SK-N-SH (cell line): ENCODE data around the gene MBLAC1. TPM values are rescaled to one million over a fixed set of nuclear protein-coding genes. Genes with fewer than 3 reads are reported as not detected.

ENCODE experiments used
- CTCF ChIA-PET: fragments of 300-600, 350-600 bp; formaldehyde crosslinking; extraction: SDS; loops from one replicate; lab custom pipeline; 2021; lab: Yijun Ruan, JAX
- POLR2A ChIA-PET: fragments of 350-600 bp; sonication (Branson Sonifier 250); formaldehyde crosslinking; extraction: SDS; loops from one replicate; lab custom pipeline; 2020; ENCODE audit warnings: antibody characterized with exemption, inconsistent platforms; lab: Yijun Ruan, JAX
- DNase-seq: peaks from one replicate; pipeline ENCODE4 v3.0.0; 2012
- H2AFZ ChIP-seq: fragments of 200-600 bp; sonication (generic); 2 replicates; pipeline ENCODE4 v1.8.1; 2016; ENCODE audit warnings: antibody characterized with exemption, mild to moderate bottlenecking, low read depth
- H3F3A ChIP-seq: fragments of 200-600 bp; sonication (generic); replicated peaks from 2 replicates; pipeline ENCODE3; 2016; ENCODE audit warnings: antibody characterized with exemption, mild to moderate bottlenecking; ENCODE audit not compliant: insufficient read depth
- H3K27ac ChIP-seq, 2 experiments: fragments of 200-500 bp in 1 of 2; fragments of 200-600 bp in 1 of 2; sonication (Bioruptor generic) in 1 of 2; sonication (generic), shearing (Covaris generic) in 1 of 2; 2 replicates each; pipeline versions ENCODE4 v1.5.1 to v1.6.1; 2014 to 2016; ENCODE audit warnings: low read depth in 2 of 2, inconsistent platforms in 1 of 2, low read length in 1 of 2, mild to moderate bottlenecking in 1 of 2, mixed read lengths in 1 of 2
- H3K27me3 ChIP-seq: fragments of 200-600 bp; sonication (generic), shearing (Covaris generic); 2 replicates; pipeline ENCODE4 v1.6.1; 2016; ENCODE audit warnings: mixed run types; ENCODE audit not compliant: insufficient read depth
- H3K36me3 ChIP-seq, 2 experiments: fragments of 200-500 bp in 1 of 2; fragments of 200-600 bp in 1 of 2; sonication (Bioruptor generic) in 1 of 2; sonication (generic) in 1 of 2; replicated peaks in 1 of 2; 2 replicates each; pipeline versions ENCODE3 to v1.5.1; 2014 to 2016; ENCODE audit warnings: low read length in 1 of 2, mild to moderate bottlenecking in 1 of 2; ENCODE audit not compliant: insufficient read depth in 2 of 2, control insufficient read depth in 1 of 2
- H3K4me1 ChIP-seq, 2 experiments: fragments of 200-500 bp in 1 of 2; fragments of 200-600 bp in 1 of 2; sonication (Bioruptor generic) in 1 of 2; sonication (generic), shearing (Covaris generic) in 1 of 2; 2 replicates each; pipeline versions ENCODE4 v1.5.1 to v1.6.1; 2014 to 2016; ENCODE audit warnings: low read depth in 1 of 2, low read length in 1 of 2, mixed run types in 1 of 2; ENCODE audit not compliant: insufficient read depth in 2 of 2, control insufficient read depth in 1 of 2
- H3K4me2 ChIP-seq: fragments of 200-600 bp; sonication (generic), shearing (Covaris generic); 2 replicates; pipeline ENCODE4 v1.6.1; 2017; ENCODE audit warnings: mixed run types
- H3K4me3 ChIP-seq, 2 experiments: fragments of 200-500 bp in 1 of 2; fragments of 200-600 bp in 1 of 2; sonication (Bioruptor generic) in 1 of 2; sonication (generic), shearing (Covaris generic) in 1 of 2; 2 replicates each; pipeline versions ENCODE4 v1.5.1 to v1.8.1; 2014 to 2016; ENCODE audit warnings: low read depth in 2 of 2, inconsistent platforms in 1 of 2, low read length in 1 of 2, mild to moderate bottlenecking in 1 of 2, mixed read lengths in 1 of 2, moderate library complexity in 1 of 2
- H3K79me2 ChIP-seq: fragments of 200-600 bp; sonication (generic); 2 replicates; pipeline ENCODE4 v1.8.1; 2017; ENCODE audit warnings: mild to moderate bottlenecking; ENCODE audit not compliant: insufficient read depth
- H3K9ac ChIP-seq: fragments of 200-600 bp; sonication (generic); 2 replicates; pipeline ENCODE4 v1.6.1; 2017; ENCODE audit warnings: mixed run types
- H3K9me2 ChIP-seq: fragments of 200-600 bp; sonication (generic); 2 replicates; pipeline ENCODE4 v1.6.1; 2017; ENCODE audit warnings: mixed run types
- H3K9me3 ChIP-seq: fragments of 200-600 bp; sonication (generic); 2 replicates; pipeline ENCODE4 v1.6.1; 2017; ENCODE audit warnings: mixed run types, mild to moderate bottlenecking, moderate library complexity
- H4K20me1 ChIP-seq: fragments of 200-600 bp; sonication (generic); 2 replicates; pipeline ENCODE4 v1.6.1; 2017; ENCODE audit warnings: mild to moderate bottlenecking, mixed run types; ENCODE audit not compliant: insufficient read depth
- ELF1 ChIP-seq: IDR thresholded peaks from 2 replicates; pipeline ENCODE4 v1.4.0; 2012
- GABPA ChIP-seq: IDR thresholded peaks from 2 replicates; pipeline ENCODE4 v1.4.0; 2012; ENCODE audit warnings: low read depth, mild to moderate bottlenecking
- GATA2 ChIP-seq: sonication (generic); formaldehyde crosslinking; IDR thresholded peaks from 2 replicates; pipeline ENCODE4 v1.5.0; 2020; ENCODE audit warnings: mild to moderate bottlenecking, missing genetic modification reagents
- JUND ChIP-seq: IDR thresholded peaks from 2 replicates; pipeline ENCODE4 v1.4.0; 2012
- MXI1 ChIP-seq: IDR thresholded peaks from 2 replicates; pipeline ENCODE4 v1.6.1; 2012; ENCODE audit warnings: mild to moderate bottlenecking, low read depth, low read length, improper control_type of control experiment
- NRF1 ChIP-seq: IDR thresholded peaks from 2 replicates; pipeline ENCODE4 v1.6.1; 2012; ENCODE audit warnings: low read depth, mild to moderate bottlenecking, low read length
- POLR2AphosphoS5 ChIP-seq: IDR thresholded peaks from 2 replicates; pipeline ENCODE4 v1.6.1; 2012; ENCODE audit warnings: low read depth, low read length
- RAD21 ChIP-seq: IDR thresholded peaks from 2 replicates; pipeline ENCODE4 v1.6.1; 2012; ENCODE audit warnings: mild to moderate bottlenecking, low read length
- RCOR1 ChIP-seq: fragments of 150-350 bp; IDR thresholded peaks from 2 replicates; pipeline ENCODE4 v1.6.1; 2017; ENCODE audit warnings: antibody characterized with exemption, low read length
- REST ChIP-seq: IDR thresholded peaks from 2 replicates; pipeline ENCODE4 v1.6.1; 2012; ENCODE audit warnings: mild to moderate bottlenecking, low read depth, low read length, moderate library complexity
- SIN3A ChIP-seq: IDR thresholded peaks from 2 replicates; pipeline ENCODE4 v1.6.1; 2012; ENCODE audit warnings: low read depth, mild to moderate bottlenecking, low read length, moderate library complexity, borderline replicate concordance
- TCF12 ChIP-seq: IDR thresholded peaks from 2 replicates; pipeline ENCODE4 v1.4.0; 2012
- USF2 ChIP-seq: fragments of 150-350 bp; IDR thresholded peaks from 2 replicates; pipeline ENCODE4 v1.6.1; 2017; ENCODE audit warnings: antibody characterized with exemption, low read length, low read depth, borderline replicate concordance
- WGBS: methylation state at CpG from one replicate; pipeline ENCODE4 v1.1.6; 2017; ENCODE audit warnings: low lambda C conversion rate; 5-methylcytosine and 5-hydroxymethylcytosine counted together
- polyA plus RNA-seq, 3 experiments: library from polyadenylated mRNA; depleted of rRNA; stranded (reverse); fragments of >200 nt; gene quantifications; 2 replicates each; pipeline ENCODE4 v1.2.3, GENCODE V29; 2012
- TF ChIP-seq, protein P1 (sequence below): IDR thresholded peaks from 2 replicates; pipeline ENCODE4 v1.4.0; 2012; ENCODE audit warnings: low read depth, borderline replicate concordance
- TF ChIP-seq, protein P2 (sequence below): fragments of 150-350 bp; IDR thresholded peaks from 2 replicates; pipeline ENCODE4 v1.6.1; 2016; ENCODE audit warnings: mild to moderate bottlenecking, low read depth, low read length

MBLAC1 gene
- polyA plus RNA-seq, 1 of the 3 experiments (the other 2 are of a cell fraction) = 4.4 TPM

DNA sequence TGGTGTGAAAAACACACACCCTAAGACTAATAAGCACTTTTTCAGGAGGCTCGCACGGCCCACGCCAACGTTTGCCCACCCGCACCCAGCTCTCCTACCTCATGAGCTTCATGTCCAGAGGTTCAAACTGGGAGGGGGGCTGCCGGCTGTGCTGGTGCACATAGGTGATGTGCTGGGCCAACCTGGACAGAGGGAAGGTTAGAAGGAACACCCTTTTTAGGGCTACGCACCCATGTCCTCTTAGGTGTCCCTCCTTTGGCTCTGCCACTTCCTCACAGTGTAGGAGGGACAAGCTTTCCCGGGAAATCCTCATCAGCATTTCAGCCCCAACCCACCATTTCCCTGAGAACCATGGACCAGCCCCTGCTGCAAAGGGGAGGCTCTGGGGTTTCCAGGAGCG is 31.5 kb upstream of the MBLAC1 start:
- Histone ChIP-seq H3K9me3 (no peaks in the 10 kb centered on the region), H3K36me3 (peaks cover 90 to 91% of the 10 kb centered on the region in 2 experiments), H3K79me2 (peaks cover 89% of the 10 kb centered on the region), H3K9ac (no peak overlapping the region), H2AFZ (no peak overlapping the region), H3K27ac (no peak overlapping the region; a peak in 1 of 4 replicates), H3K4me1 (peaks cover 22 to 61% of the 10 kb centered on the region in 2 experiments; a peak in 3 of 4 replicates), H3F3A (peaks cover 68% of the 10 kb centered on the region), H3K4me2 (no peak overlapping the region), H3K4me3 (no peak overlapping the region)
- POLR2A ChIA-PET = interaction anchor here (1.0 kb wide), 1 partner anchor 9 kb away, joined by 3 read pairs; no protein-coding TSS in a partner anchor
- WGBS = 79% methylated on average over 9 of the region's 9 CpGs
- DNase-seq = no peak
- TF ChIP-seq, protein P1, sequence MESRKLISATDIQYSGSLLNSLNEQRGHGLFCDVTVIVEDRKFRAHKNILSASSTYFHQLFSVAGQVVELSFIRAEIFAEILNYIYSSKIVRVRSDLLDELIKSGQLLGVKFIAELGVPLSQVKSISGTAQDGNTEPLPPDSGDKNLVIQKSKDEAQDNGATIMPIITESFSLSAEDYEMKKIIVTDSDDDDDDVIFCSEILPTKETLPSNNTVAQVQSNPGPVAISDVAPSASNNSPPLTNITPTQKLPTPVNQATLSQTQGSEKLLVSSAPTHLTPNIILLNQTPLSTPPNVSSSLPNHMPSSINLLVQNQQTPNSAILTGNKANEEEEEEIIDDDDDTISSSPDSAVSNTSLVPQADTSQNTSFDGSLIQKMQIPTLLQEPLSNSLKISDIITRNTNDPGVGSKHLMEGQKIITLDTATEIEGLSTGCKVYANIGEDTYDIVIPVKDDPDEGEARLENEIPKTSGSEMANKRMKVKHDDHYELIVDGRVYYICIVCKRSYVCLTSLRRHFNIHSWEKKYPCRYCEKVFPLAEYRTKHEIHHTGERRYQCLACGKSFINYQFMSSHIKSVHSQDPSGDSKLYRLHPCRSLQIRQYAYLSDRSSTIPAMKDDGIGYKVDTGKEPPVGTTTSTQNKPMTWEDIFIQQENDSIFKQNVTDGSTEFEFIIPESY = no peak
- peak; percentile 55; the same call in 1 of the 2 replicates for TF ChIP-seq POLR2AphosphoS5
- TF ChIP-seq, all 33 proteins: peak for 1
- no peaks in the 10 kb centered on the region for H3K9me2 ChIP-seq
- CTCF ChIA-PET = interaction anchor here (0.9 to 1.2 kb wide), 3 partner anchors 13 to 116 kb away, joined by 3 to 6 read pairs (median 3); no protein-coding TSS in a partner anchor
- H4K20me1 ChIP-seq = peaks cover 3% of the 10 kb centered on the region; the same call in 1 of the 2 replicates
- H3K27me3 ChIP-seq = no peaks in the 10 kb centered on the region

GRCh38 chr7:100095704-100096103 is 31.1 kb upstream of the MBLAC1 start:
- POLR2A ChIA-PET = interaction anchor here (1.0 kb wide), 1 partner anchor 9 kb away, joined by 3 read pairs; no protein-coding TSS in a partner anchor
- H2AFZ ChIP-seq = no peak overlapping the region
- TF ChIP-seq REST = no peak
- no peak for TF ChIP-seq ELF1
- no peak for TF ChIP-seq SIN3A
- no peak for TF ChIP-seq RAD21
- TF ChIP-seq USF2 = no peak
- TF ChIP-seq, protein P2, sequence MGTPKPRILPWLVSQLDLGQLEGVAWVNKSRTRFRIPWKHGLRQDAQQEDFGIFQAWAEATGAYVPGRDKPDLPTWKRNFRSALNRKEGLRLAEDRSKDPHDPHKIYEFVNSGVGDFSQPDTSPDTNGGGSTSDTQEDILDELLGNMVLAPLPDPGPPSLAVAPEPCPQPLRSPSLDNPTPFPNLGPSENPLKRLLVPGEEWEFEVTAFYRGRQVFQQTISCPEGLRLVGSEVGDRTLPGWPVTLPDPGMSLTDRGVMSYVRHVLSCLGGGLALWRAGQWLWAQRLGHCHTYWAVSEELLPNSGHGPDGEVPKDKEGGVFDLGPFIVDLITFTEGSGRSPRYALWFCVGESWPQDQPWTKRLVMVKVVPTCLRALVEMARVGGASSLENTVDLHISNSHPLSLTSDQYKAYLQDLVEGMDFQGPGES = no peak
- TF ChIP-seq TCF12 = no peak
- no peak for TF ChIP-seq JUND
- TF ChIP-seq RCOR1 = no peak
- TF ChIP-seq GATA2 (CRISPR knock-in tag) = no peak
- no peak for TF ChIP-seq NRF1
- TF ChIP-seq GABPA = no peak
- no peak for TF ChIP-seq MXI1
- H3K4me3 ChIP-seq = no peak overlapping the region
- H3K36me3 ChIP-seq = peaks cover 86 to 89% of the 10 kb centered on the region in 2 experiments
- no peak overlapping the region for H3K4me2 ChIP-seq
- peaks cover 89% of the 10 kb centered on the region for H3K79me2 ChIP-seq
- 90% methylated on average over 17 of the region's 17 CpGs for WGBS
- peaks cover 18 to 59% of the 10 kb centered on the region in 2 experiments; a peak in 3 of 4 replicates for H3K4me1 ChIP-seq
- H3K9ac ChIP-seq = no peak overlapping the region
- H3K9me2 ChIP-seq = no peaks in the 10 kb centered on the region
- H3F3A ChIP-seq = peaks cover 64% of the 10 kb centered on the region
- no peak overlapping the region; a peak in 1 of 4 replicates for H3K27ac ChIP-seq
- H3K27me3 ChIP-seq = no peaks in the 10 kb centered on the region
- peaks cover 3% of the 10 kb centered on the region; the same call in 1 of the 2 replicates for H4K20me1 ChIP-seq
- H3K9me3 ChIP-seq = no peaks in the 10 kb centered on the region
- CTCF ChIA-PET = interaction anchor here (0.9 to 1.2 kb wide), 2 partner anchors 13 to 116 kb away, joined by 3 read pairs; no protein-coding TSS in a partner anchor
- DNase-seq = no peak
